HEK293 (cell line): Measurements from ENCODE around the gene SLC25A39.

Experiments used
- ELK4 ChIP-seq: IDR thresholded peaks from 2 replicates; pipeline ENCODE4 v1.6.1; 2011; ENCODE audit warnings: mild to moderate bottlenecking, low read depth, low read length, borderline replicate concordance
- GLIS1 ChIP-seq: fragments of 450-650 bp; formaldehyde crosslinking; IDR thresholded peaks from 2 replicates; pipeline ENCODE4 v1.5.1; 2016; ENCODE audit warnings: missing biosample characterization, missing genetic modification characterization
- KLF8 ChIP-seq: fragments of 450-650 bp; formaldehyde crosslinking; IDR thresholded peaks from 2 replicates; pipeline ENCODE4 v1.5.1; 2016; ENCODE audit warnings: missing biosample characterization, missing genetic modification characterization
- MYNN ChIP-seq: fragments of 450-650 bp; formaldehyde crosslinking; IDR thresholded peaks from 2 replicates; pipeline ENCODE4 v1.5.1; 2016; ENCODE audit warnings: missing biosample characterization, missing genetic modification characterization, borderline replicate concordance
- MZF1 ChIP-seq: fragments of 450-650 bp; formaldehyde crosslinking; IDR thresholded peaks from 2 replicates; pipeline ENCODE4 v1.5.1; 2017; ENCODE audit warnings: missing biosample characterization, missing genetic modification characterization, borderline replicate concordance
- OSR2 ChIP-seq: fragments of 450-650 bp; formaldehyde crosslinking; IDR thresholded peaks from 2 replicates; pipeline ENCODE4 v1.5.1; 2016; ENCODE audit warnings: missing biosample characterization, missing genetic modification characterization
- PRDM4 ChIP-seq: fragments of 450-650 bp; formaldehyde crosslinking; IDR thresholded peaks from 2 replicates; pipeline ENCODE4 v1.5.1; 2017; ENCODE audit warnings: missing biosample characterization, missing genetic modification characterization
- REPIN1 ChIP-seq: fragments of 450-650 bp; formaldehyde crosslinking; IDR thresholded peaks from 2 replicates; pipeline ENCODE4 v1.5.1; 2017; ENCODE audit warnings: missing biosample characterization, missing genetic modification characterization, low read depth
- SP2 ChIP-seq: fragments of 450-650 bp; formaldehyde crosslinking; IDR thresholded peaks from 2 replicates; pipeline ENCODE4 v1.5.1; 2016; ENCODE audit warnings: missing biosample characterization, missing genetic modification characterization
- ZBTB17 ChIP-seq: fragments of 450-650 bp; formaldehyde crosslinking; IDR thresholded peaks from 2 replicates; pipeline ENCODE4 v1.5.1; 2016; ENCODE audit warnings: missing biosample characterization, missing genetic modification characterization
- ZBTB21 ChIP-seq: fragments of 450-650 bp; formaldehyde crosslinking; IDR thresholded peaks from 2 replicates; pipeline ENCODE4 v1.5.1; 2017; ENCODE audit warnings: missing biosample characterization, missing genetic modification characterization
- ZIC2 ChIP-seq: fragments of 450-650 bp; formaldehyde crosslinking; IDR thresholded peaks from 2 replicates; pipeline ENCODE4 v1.5.1; 2016; ENCODE audit warnings: missing biosample characterization, missing genetic modification characterization
- ZNF169 ChIP-seq: fragments of 450-650 bp; formaldehyde crosslinking; IDR thresholded peaks from 2 replicates; pipeline ENCODE4 v1.5.1; 2016; ENCODE audit warnings: missing biosample characterization, missing genetic modification characterization
- ZNF2 ChIP-seq: fragments of 450-650 bp; formaldehyde crosslinking; IDR thresholded peaks from 2 replicates; pipeline ENCODE4 v1.5.1; 2016; ENCODE audit warnings: missing biosample characterization, missing genetic modification characterization
- ZNF221 ChIP-seq: fragments of 450-650 bp; formaldehyde crosslinking; IDR thresholded peaks from 2 replicates; pipeline ENCODE4 v1.5.1; 2017; ENCODE audit warnings: missing biosample characterization, missing genetic modification characterization, borderline replicate concordance
- ZNF23 ChIP-seq: fragments of 450-650 bp; formaldehyde crosslinking; IDR thresholded peaks from 2 replicates; pipeline ENCODE4 v1.5.1; 2016; ENCODE audit warnings: missing biosample characterization, missing genetic modification characterization, borderline replicate concordance
- ZNF280D ChIP-seq: fragments of 450-650 bp; formaldehyde crosslinking; IDR thresholded peaks from 2 replicates; pipeline ENCODE4 v1.5.1; 2016; ENCODE audit warnings: missing biosample characterization, missing genetic modification characterization
- ZNF366 ChIP-seq: fragments of 450-650 bp; formaldehyde crosslinking; conservative IDR thresholded peaks from 2 replicates; pipeline ENCODE4 v1.5.1; 2016; ENCODE audit warnings: missing biosample characterization, missing genetic modification characterization
- ZNF394 ChIP-seq: fragments of 450-650 bp; formaldehyde crosslinking; IDR thresholded peaks from 2 replicates; pipeline ENCODE4 v1.5.1; 2016; ENCODE audit warnings: missing biosample characterization, missing genetic modification characterization, mild to moderate bottlenecking, moderate library complexity, borderline replicate concordance
- ZNF510 ChIP-seq: fragments of 450-650 bp; formaldehyde crosslinking; IDR thresholded peaks from 2 replicates; pipeline ENCODE4 v1.5.1; 2018; ENCODE audit warnings: mild to moderate bottlenecking, missing genetic modification characterization, missing biosample characterization; ENCODE audit not compliant: insufficient replicate concordance
- ZNF521 ChIP-seq: fragments of 450-650 bp; formaldehyde crosslinking; IDR thresholded peaks from 2 replicates; pipeline ENCODE4 v1.5.1; 2017; ENCODE audit warnings: missing biosample characterization, mild to moderate bottlenecking, missing genetic modification characterization
- ZNF623 ChIP-seq: fragments of 450-650 bp; formaldehyde crosslinking; IDR thresholded peaks from 2 replicates; pipeline ENCODE4 v1.5.1; 2016; ENCODE audit warnings: missing biosample characterization, missing genetic modification characterization
- ZNF654 ChIP-seq: fragments of 450-650 bp; formaldehyde crosslinking; IDR thresholded peaks from 2 replicates; pipeline ENCODE4 v1.5.1; 2016; ENCODE audit warnings: low read depth, missing biosample characterization, missing genetic modification characterization
- ZNF660 ChIP-seq: fragments of 450-650 bp; IDR thresholded peaks from 2 replicates; pipeline ENCODE4 v1.5.1; 2018; ENCODE audit warnings: missing biosample characterization, mild to moderate bottlenecking, missing genetic modification characterization
- ZNF692 ChIP-seq: fragments of 450-650 bp; formaldehyde crosslinking; IDR thresholded peaks from 2 replicates; pipeline ENCODE4 v1.5.1; 2016; ENCODE audit warnings: missing biosample characterization, missing genetic modification characterization
- ZNF791 ChIP-seq: fragments of 450-650 bp; formaldehyde crosslinking; IDR thresholded peaks from 2 replicates; pipeline ENCODE4 v1.5.1; 2016; ENCODE audit warnings: missing biosample characterization, missing genetic modification characterization
- TF ChIP-seq, protein P1 (sequence below): fragments of 450-650 bp; formaldehyde crosslinking; IDR thresholded peaks from 2 replicates; pipeline ENCODE4 v1.5.1; 2016; ENCODE audit warnings: missing biosample characterization, missing genetic modification characterization
- TF ChIP-seq, protein P2 (sequence below): fragments of 450-650 bp; formaldehyde crosslinking; IDR thresholded peaks from 2 replicates; pipeline ENCODE4 v1.5.1; 2016; ENCODE audit warnings: missing biosample characterization, missing genetic modification characterization

Gene SLC25A39

GRCh38 chr17:44350733-44351226 is 26.2 kb upstream of the SLC25A39 start (continued):
- TF ChIP-seq, protein P1, sequence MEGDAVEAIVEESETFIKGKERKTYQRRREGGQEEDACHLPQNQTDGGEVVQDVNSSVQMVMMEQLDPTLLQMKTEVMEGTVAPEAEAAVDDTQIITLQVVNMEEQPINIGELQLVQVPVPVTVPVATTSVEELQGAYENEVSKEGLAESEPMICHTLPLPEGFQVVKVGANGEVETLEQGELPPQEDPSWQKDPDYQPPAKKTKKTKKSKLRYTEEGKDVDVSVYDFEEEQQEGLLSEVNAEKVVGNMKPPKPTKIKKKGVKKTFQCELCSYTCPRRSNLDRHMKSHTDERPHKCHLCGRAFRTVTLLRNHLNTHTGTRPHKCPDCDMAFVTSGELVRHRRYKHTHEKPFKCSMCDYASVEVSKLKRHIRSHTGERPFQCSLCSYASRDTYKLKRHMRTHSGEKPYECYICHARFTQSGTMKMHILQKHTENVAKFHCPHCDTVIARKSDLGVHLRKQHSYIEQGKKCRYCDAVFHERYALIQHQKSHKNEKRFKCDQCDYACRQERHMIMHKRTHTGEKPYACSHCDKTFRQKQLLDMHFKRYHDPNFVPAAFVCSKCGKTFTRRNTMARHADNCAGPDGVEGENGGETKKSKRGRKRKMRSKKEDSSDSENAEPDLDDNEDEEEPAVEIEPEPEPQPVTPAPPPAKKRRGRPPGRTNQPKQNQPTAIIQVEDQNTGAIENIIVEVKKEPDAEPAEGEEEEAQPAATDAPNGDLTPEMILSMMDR (tag by site-specific recombination) = peak; percentile 86
- TF ChIP-seq ZBTB17 (tag by site-specific recombination) (peak; percentile 49), ZNF394 (tag by site-specific recombination) (peak; percentile 23; the same call in 1 of the 2 replicates), ZNF280D (no peak), ZNF660 (tag by site-specific recombination) (0 out of 2 replicates have a peak, but pooled peaks have one; percentile 27), ZNF23 (tag by site-specific recombination) (no peak), OSR2 (tag by site-specific recombination) (0 out of 2 replicates have a peak, but pooled peaks have one; percentile 23), ZNF521 (no peak), ZNF169 (tag by site-specific recombination) (no peak), KLF8 (peak; percentile 27; the same call in 1 of the 2 replicates), ZNF654 (tag by site-specific recombination) (peak; percentile 65), PRDM4 (tag by site-specific recombination) (no peak), ZNF221 (no peak), ZNF623 (tag by site-specific recombination) (no peak), ZIC2 (tag by site-specific recombination) (peak; percentile 72), REPIN1 (tag by site-specific recombination) (no peak), ZBTB21 (tag by site-specific recombination) (no peak), ELK4 (no peak), ZNF692 (tag by site-specific recombination) (0 out of 2 replicates have a peak, but pooled peaks have one; percentile 42), MYNN (tag by site-specific recombination) (no peak), ZNF791 (tag by site-specific recombination) (no peak), ZNF366 (tag by site-specific recombination) (no peak), ZNF510 (no peak), SP2 (tag by site-specific recombination) (no peak), MZF1 (tag by site-specific recombination) (no peak), GLIS1 (tag by site-specific recombination) (peak; percentile 36; the same call in 1 of the 2 replicates), ZNF2 (peak; percentile 99)
- TF ChIP-seq, protein P2, sequence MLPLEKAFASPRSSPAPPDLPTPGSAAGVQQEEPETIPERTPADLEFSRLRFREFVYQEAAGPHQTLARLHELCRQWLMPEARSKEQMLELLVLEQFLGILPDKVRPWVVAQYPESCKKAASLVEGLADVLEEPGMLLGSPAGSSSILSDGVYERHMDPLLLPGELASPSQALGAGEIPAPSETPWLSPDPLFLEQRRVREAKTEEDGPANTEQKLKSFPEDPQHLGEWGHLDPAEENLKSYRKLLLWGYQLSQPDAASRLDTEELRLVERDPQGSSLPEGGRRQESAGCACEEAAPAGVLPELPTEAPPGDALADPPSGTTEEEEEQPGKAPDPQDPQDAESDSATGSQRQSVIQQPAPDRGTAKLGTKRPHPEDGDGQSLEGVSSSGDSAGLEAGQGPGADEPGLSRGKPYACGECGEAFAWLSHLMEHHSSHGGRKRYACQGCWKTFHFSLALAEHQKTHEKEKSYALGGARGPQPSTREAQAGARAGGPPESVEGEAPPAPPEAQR (tag by site-specific recombination) = no peak
